Heart right ventricle (tissue), 16 donors: ENCODE results near the gene FUT2. TPM values are rescaled to one million over a fixed set of nuclear protein-coding genes. Genes with fewer than 3 reads are reported as not detected.

Experiments
- ATAC-seq, 8 donors: fragments of 200-7000 bp; cut with Tn5 transposase; one replicate each; pipeline ENCODE4 v1.9.1; 2020; ENCODE audit warnings: mild to moderate bottlenecking in 8 of 8, moderate library complexity in 8 of 8, moderate number of reproducible peaks in 1 of 8
- DNase-seq, 2 donors: peaks; one replicate each; pipeline ENCODE4 v3.0.0-alpha.2; 2020
- H3K27ac ChIP-seq, 10 donors: fragments of 200-600 bp; sonication (generic) in 2 of 10; one replicate each; pipeline versions ENCODE4 v1.5.0 to v1.8.0; 2020 to 2022; ENCODE audit warnings: mild to moderate bottlenecking in 3 of 10
- H3K27me3 ChIP-seq, 7 donors: fragments of 200-600 bp; one replicate each; pipeline ENCODE4 v1.8.0; 2021 to 2022; ENCODE audit warnings: mild to moderate bottlenecking in 2 of 7
- H3K36me3 ChIP-seq, 9 donors: fragments of 200-600 bp; sonication (generic) in 1 of 9; one replicate each; pipeline versions ENCODE4 v1.5.0 to v1.8.0; 2020 to 2022; ENCODE audit warnings: mild to moderate bottlenecking in 2 of 9
- H3K4me1 ChIP-seq, 9 donors: fragments of 200-600 bp; sonication (generic) in 1 of 9; one replicate each; pipeline versions ENCODE4 v1.5.0 to v1.8.0; 2020 to 2022; ENCODE audit warnings: mild to moderate bottlenecking in 4 of 9
- H3K4me3 ChIP-seq, 10 donors: fragments of 200-600 bp; sonication (generic) in 2 of 10; one replicate each; pipeline versions ENCODE4 v1.5.0 to v1.8.0; 2020 to 2022; ENCODE audit warnings: mild to moderate bottlenecking in 7 of 10, moderate library complexity in 2 of 10
- H3K9me3 ChIP-seq, 11 donors: fragments of 200-600 bp in 10 of 11; sonication (generic) in 2 of 11; one replicate each; pipeline versions ENCODE4 v1.5.0 to v1.8.0; 2013 to 2022; ENCODE audit warnings: mild to moderate bottlenecking in 2 of 11, control low read depth in 1 of 11, moderate library complexity in 1 of 11
- WGBS, 2 donors: extraction: QIAGEN DNeasy Blood & Tissue Kit; methylation state at CpG; one replicate each; pipeline ENCODE4 v1.1.7; 2013; ENCODE audit warnings: inconsistent platforms in 1 of 2; 5-methylcytosine and 5-hydroxymethylcytosine counted together
- intact Hi-C, 10 donors: fragments of 100-400 bp; cut with DNase I; formaldehyde crosslinking; loops; one replicate each; pipeline versions ENCODE4 v1.11.1 to v1.14.2; 2022
- long read RNA-seq, 3 donors: library from polyadenylated mRNA; unstranded; transcript quantifications; one replicate each; pipeline ENCODE4 v2.0.0, GENCODE V29; 2020 to 2021
- polyA plus RNA-seq, 2 donors: library from polyadenylated mRNA; stranded (reverse); fragments of 200-250 nt; gene quantifications; one replicate each; pipeline ENCODE4 v1.2.3, GENCODE V29; 2013
- total RNA-seq, 10 donors: library from RNA; stranded (reverse); fragmentation: NEBNext Ultra II Directional in 3 of 10; extraction: Animal tissue kit (Norgen Biotek cat#: 25700) in 3 of 10; gene quantifications; one replicate each; pipeline versions ENCODE4 v1.2.1 to v1.2.4, GENCODE V29; 2021 to 2023
- TF ChIP-seq, protein P1 (sequence below), 9 donors: fragments of 200-600 bp; sonication (generic) in 2 of 9; IDR thresholded peaks; one replicate each; pipeline versions ENCODE4 v1.5.0 to v1.8.0; 2021 to 2022; ENCODE audit warnings: antibody characterized with exemption in 9 of 9, mild to moderate bottlenecking in 5 of 9, moderate library complexity in 1 of 9
- donor health status: Arrhythmogenic right ventricular cardiomyopathy.
- donor health status: ischemic (EF 13 %, LVEDD 7.1; RV severe dilation, severe dysfunction).
- donor health status: healthy with polysubstance abuse.
- donor health status: DM: no; HTN: yes; CAD: no.
- donor health status: DM: no; HTN: no; CAD: no.
- donor health status: ischemic (EF 25% LVEDD 6.9; RV normal size, moderate dysfunction).
- donor health status: ischemic (EF 25% LVEDD 5.7; RV mildly dilated, moderate dysfunction).
- donor health status: healthy.
- donor health status: DM: yes; HTN: yes; CAD: no.
- donor health status: Ischemic cardiomyopathy.
- donor health status: ischemic (EF 35%, LVEDD 5.7; RV mildly dilated, moderate dysfunction).
- donor health status: nonischemic (EF 11% LVEDD 7.7; RV severe dilation, severe dysfunction).
- donor health status: DM: yes; HTN: yes; CAD: no.
- donor health status: PGD.
- donor health status: ischemic (EF 29% LVEDD 5.4; RV normal size, mild dysfunction).
- donor health status: nonischemic (EF 23%, LVEDD 6.1; RV moderate dilation, normal function).

Gene FUT2
- total RNA-seq (not detected), polyA plus RNA-seq (under 1 TPM in 1 of 2 donors, not detected in 1; 0.07 TPM)
- long read RNA-seq, donor 1: 0 reads
- long read RNA-seq, donor 2: 0 reads
- long read RNA-seq, donor 3: 0 reads

GRCh38 chr19:48695743-48696352 lies at the start of gene FUT2:
TSS of gene FUT2 (plus strand) at chr19:48695971. CDS start at chr19:48702957, 6,986 bp downstream.
- H3K9me3 ChIP-seq: no peaks in the 10 kb centered on the region
- ATAC-seq (peak in 4 of 8 donors; percentile 8 to 39 (median 10)), DNase-seq (no peak)
- H3K27me3 ChIP-seq: peaks cover 0 to 39% (median 15%) of the 10 kb centered on the region in 7 donors
- H3K4me1 ChIP-seq: peaks cover 0 to 18% (median 8%) of the 10 kb centered on the region in 9 donors
- TF ChIP-seq, protein P1, sequence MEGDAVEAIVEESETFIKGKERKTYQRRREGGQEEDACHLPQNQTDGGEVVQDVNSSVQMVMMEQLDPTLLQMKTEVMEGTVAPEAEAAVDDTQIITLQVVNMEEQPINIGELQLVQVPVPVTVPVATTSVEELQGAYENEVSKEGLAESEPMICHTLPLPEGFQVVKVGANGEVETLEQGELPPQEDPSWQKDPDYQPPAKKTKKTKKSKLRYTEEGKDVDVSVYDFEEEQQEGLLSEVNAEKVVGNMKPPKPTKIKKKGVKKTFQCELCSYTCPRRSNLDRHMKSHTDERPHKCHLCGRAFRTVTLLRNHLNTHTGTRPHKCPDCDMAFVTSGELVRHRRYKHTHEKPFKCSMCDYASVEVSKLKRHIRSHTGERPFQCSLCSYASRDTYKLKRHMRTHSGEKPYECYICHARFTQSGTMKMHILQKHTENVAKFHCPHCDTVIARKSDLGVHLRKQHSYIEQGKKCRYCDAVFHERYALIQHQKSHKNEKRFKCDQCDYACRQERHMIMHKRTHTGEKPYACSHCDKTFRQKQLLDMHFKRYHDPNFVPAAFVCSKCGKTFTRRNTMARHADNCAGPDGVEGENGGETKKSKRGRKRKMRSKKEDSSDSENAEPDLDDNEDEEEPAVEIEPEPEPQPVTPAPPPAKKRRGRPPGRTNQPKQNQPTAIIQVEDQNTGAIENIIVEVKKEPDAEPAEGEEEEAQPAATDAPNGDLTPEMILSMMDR (IDR thresholded peaks at IDR 0.05): no peak
- H3K27ac ChIP-seq: peak within 1 kb of the TSS in 3 of 10 donors; percentile 22 to 29 (median 25)
- H3K4me3 ChIP-seq: peak within 1 kb of the TSS in 7 of 10 donors; percentile 6 to 41 (median 35)
- intact Hi-C loops: no loop called here
- WGBS, 2 donors: 31 to 42% methylated on average over 16 of the region's 16 CpGs
- no peaks in the 10 kb centered on the region for H3K36me3 ChIP-seq

DNA sequence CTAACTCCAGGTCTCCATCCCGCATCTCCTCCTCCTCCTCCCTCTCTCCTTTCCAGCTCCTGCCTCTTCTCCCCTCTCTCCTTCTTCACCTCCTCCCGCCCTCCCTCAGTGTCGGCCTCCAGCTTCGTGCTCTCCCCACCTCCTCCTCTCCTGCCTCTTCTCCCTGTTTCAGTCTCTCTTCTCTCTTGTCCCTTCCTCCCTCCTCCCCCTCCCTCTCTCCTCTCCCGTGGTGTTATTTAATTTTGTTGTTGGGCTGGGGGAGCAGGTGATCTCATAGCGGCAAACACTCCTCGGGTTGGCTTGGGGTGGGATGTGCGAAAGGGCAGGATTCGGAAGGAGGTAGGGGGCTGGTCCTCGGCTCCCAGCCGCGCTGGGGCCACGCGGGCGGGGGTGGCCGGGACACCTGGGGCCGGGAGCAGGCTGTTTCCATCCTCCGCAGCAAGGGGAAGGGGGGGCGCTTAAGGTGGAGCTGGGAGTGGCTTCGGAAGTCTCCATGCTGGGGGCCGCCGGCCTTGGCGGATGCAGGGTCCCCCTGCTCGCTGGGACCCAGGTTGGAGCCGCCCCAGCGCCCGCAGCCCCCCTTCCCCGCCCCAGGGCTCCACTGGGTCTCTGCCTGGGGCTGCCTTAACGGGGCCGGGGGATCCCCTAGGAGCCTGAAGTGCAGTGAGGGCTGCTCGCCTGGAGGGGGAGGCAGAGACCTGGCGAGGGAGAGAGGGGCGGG lies 49.6 kb upstream of the FUT2 start, which contains the start of gene CA11:
Gene CA11, minus strand, starts transcription at position 187 of the 721 bp plus-strand sequence. CDS start 555 bp downstream, outside the sequence.
- DNase-seq (peak; percentile 91), ATAC-seq (peak; percentile 87 to 92 (median 90))
- H3K4me3 ChIP-seq: peak within 1 kb of the TSS; percentile 33 to 65 (median 58)
- 0 to 1% methylated on average over 33 of the region's 33 CpGs for WGBS, 2 donors
- H3K27ac ChIP-seq: peak within 1 kb of the TSS in 9 of 10 donors; percentile 71 to 88 (median 79)
- TF ChIP-seq, protein P1 (IDR thresholded peaks at IDR 0.05): peak; percentile 89 to 96 (median 92)
- H3K27me3 ChIP-seq: no peaks in the 10 kb centered on the region
- H3K36me3 ChIP-seq: no peaks in the 10 kb centered on the region
- intact Hi-C loops: loop anchor here in 8 of 10 donors (2.0 to 10.0 kb wide), 11 partner anchors 29 to 319 kb away; partner anchors contain the start of genes HSD17B14 (in 5 of the 8), FTL (in 2 of the 8), BAX (in 1 of the 8) and RASIP1 (in 1 of the 8)
- H3K9me3 ChIP-seq: peaks cover 0 to 2% (median 0%) of the 10 kb centered on the region in 11 donors
- H3K4me1 ChIP-seq: peaks cover 0 to 26% (median 16%) of the 10 kb centered on the region in 9 donors

DNA sequence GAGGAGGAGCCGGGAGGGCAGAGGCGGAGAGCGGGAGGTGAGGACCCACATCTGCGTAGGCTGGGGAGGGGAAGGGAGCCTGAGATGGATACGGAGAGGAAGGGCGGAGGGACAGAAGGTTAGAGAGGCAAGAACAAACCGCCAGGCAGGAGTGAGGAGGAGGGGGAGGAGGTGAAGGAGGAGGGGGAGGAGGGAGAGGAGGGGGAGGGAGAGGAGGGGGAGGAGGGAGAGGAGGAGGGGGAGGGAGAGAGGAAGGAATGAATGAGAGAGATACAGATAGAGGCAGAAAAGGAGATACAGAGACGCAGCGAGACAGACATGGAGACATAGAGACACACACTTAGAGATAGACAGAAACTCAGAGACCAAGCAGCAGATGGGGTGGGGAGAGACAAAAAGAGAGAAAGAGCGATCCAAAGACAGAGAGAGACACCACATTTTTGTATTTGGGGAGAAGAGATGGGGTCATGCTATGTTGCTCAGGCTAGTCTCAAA lies 49.0 kb upstream of the FUT2 start:
- intact Hi-C loops: loop anchor here in 8 of 10 donors (2.0 to 10.0 kb wide), 11 partner anchors 28 to 318 kb away; partner anchors contain the start of genes HSD17B14 (in 5 of the 8), FTL (in 2 of the 8), BAX (in 1 of the 8) and RASIP1 (in 1 of the 8)
- no peaks in the 10 kb centered on the region for H3K36me3 ChIP-seq
- TF ChIP-seq, protein P1 (IDR thresholded peaks at IDR 0.05): no peak
- no peak for DNase-seq
- no peaks in the 10 kb centered on the region for H3K27me3 ChIP-seq
- H3K4me1 ChIP-seq: peaks cover 0 to 26% (median 16%) of the 10 kb centered on the region in 9 donors
- peak overlapping the region; percentile 33 to 65 (median 58) for H3K4me3 ChIP-seq
- no peak for ATAC-seq
- 13 to 35% methylated on average over 3 to 8 of the region's 10 CpGs for WGBS, 2 donors
- H3K27ac ChIP-seq: peak overlapping the region in 8 of 10 donors; percentile 72 to 88 (median 80)
- peaks cover 0 to 4% (median 0%) of the 10 kb centered on the region in 11 donors for H3K9me3 ChIP-seq
